Panc1 (cell line): Measurements from ENCODE around the gene DUS1L. TPM values are rescaled to one million over a fixed set of nuclear protein-coding genes. Genes with fewer than 3 reads are reported as not detected.
A peak's percentile ranks its signal among the peaks of the same experiment; 100 is the strongest.

Source experiments
- ATAC-seq: fragments of 200-7000 bp; cut with Tn5 transposase; 2 replicates; pipeline ENCODE4 v1.9.1; 2020; ENCODE audit warnings: mild to moderate bottlenecking, moderate library complexity
- BruUV-seq: library from RNA; stranded (reverse); fragments of 400-500 nt; replicated peaks from 2 replicates; lab custom pipeline; 2021; lab: Mats Ljungman, UMichigan
- CTCF ChIA-PET: fragments of 300-600 bp; sonication (Branson Sonifier 250); formaldehyde crosslinking; loops from one replicate; lab custom pipeline; 2022; ENCODE audit warnings: antibody characterized with exemption; lab: Charles Lee
- POLR2A ChIA-PET: fragments of 300-600 bp; sonication (Branson Sonifier 250); formaldehyde crosslinking; loops from one replicate; lab custom pipeline; 2022; ENCODE audit warnings: antibody characterized with exemption; lab: Charles Lee
- DNase-seq: peaks from one replicate; pipeline ENCODE4 v3.0.0-alpha.2; 2010; ENCODE audit warnings: low read depth, low spot score
- H3K27ac ChIP-seq: 2 replicates; pipeline ENCODE4 v1.5.1; 2011; ENCODE audit warnings: mild to moderate bottlenecking, low read length, inconsistent platforms
- H3K27me3 ChIP-seq: fragments of 200-500 bp; sonication (Bioruptor generic); 2 replicates; pipeline ENCODE4 v1.6.0; 2014; ENCODE audit warnings: low read length, inconsistent platforms; ENCODE audit not compliant: control insufficient read depth, insufficient read depth
- H3K36me3 ChIP-seq: fragments of 200-500 bp; sonication (Bioruptor generic); 2 replicates; pipeline ENCODE4 v1.5.1; 2014; ENCODE audit warnings: inconsistent platforms, mild to moderate bottlenecking, low read length, moderate library complexity; ENCODE audit not compliant: control insufficient read depth, insufficient read depth
- H3K4me1 ChIP-seq: 2 replicates; pipeline ENCODE4 v1.5.1; 2011; ENCODE audit warnings: inconsistent platforms, mild to moderate bottlenecking, low read length, moderate library complexity; ENCODE audit not compliant: control insufficient read depth, insufficient read depth
- H3K4me3 ChIP-seq, 2 experiments: 2 replicates each; pipeline ENCODE4 v1.5.1; 2011 to 2012; ENCODE audit warnings: low read depth in 2 of 2, low read length in 2 of 2, mild to moderate bottlenecking in 2 of 2, inconsistent platforms in 1 of 2, moderate library complexity in 1 of 2
- H3K9me3 ChIP-seq: fragments of 200-500 bp; sonication (Bioruptor generic); 2 replicates; pipeline ENCODE4 v1.5.1; 2014; ENCODE audit warnings: low read depth, mild to moderate bottlenecking, inconsistent platforms, low read length, moderate library complexity; ENCODE audit not compliant: control insufficient read depth, insufficient read depth
- POLR2AphosphoS5 ChIP-seq: IDR thresholded peaks from 2 replicates; pipeline ENCODE4 v1.6.1; 2012; ENCODE audit warnings: mild to moderate bottlenecking, low read depth, low read length, moderate library complexity
- SIN3A ChIP-seq: IDR thresholded peaks from 2 replicates; pipeline ENCODE4 v1.6.1; 2012; ENCODE audit warnings: low read depth, mild to moderate bottlenecking, low read length, moderate library complexity, borderline replicate concordance; ENCODE audit not compliant: insufficient read depth
- TCF7L2 ChIP-seq: IDR thresholded peaks from 2 replicates; pipeline ENCODE4 v1.6.1; 2011; ENCODE audit warnings: mild to moderate bottlenecking, low read depth, low read length, inconsistent platforms
- in situ Hi-C: cut with HindIII; loops from 2 replicates; pipeline ENCODE4 v1.10.0; 2016; ENCODE audit warnings: low sequenced_read_pairs, low pct_unique_long_range_greater_than_20kb
- intact Hi-C: fragments of 100-400 bp; cut with micrococcal nuclease; formaldehyde crosslinking; loops from one replicate; pipeline ENCODE4 v1.10.0; 2022; ENCODE audit not compliant: unreplicated experiment
- total RNA-seq: library from RNA; stranded (reverse); gene quantifications from one replicate; pipeline ENCODE4 v1.2.1, GENCODE V29; 2021; ENCODE audit not compliant: unreplicated experiment
- TF ChIP-seq, protein P1 (sequence below), 2 experiments: IDR thresholded peaks; 2 replicates each; pipeline ENCODE4 v1.6.1; 2011 to 2012; ENCODE audit warnings: low read depth in 2 of 2, control low read depth in 1 of 2, low read length in 1 of 2, mild to moderate bottlenecking in 1 of 2, moderate library complexity in 1 of 2; ENCODE audit not compliant: insufficient read depth in 1 of 2
- TF ChIP-seq, protein P2 (sequence below): fragments of 450-650 bp; IDR thresholded peaks from 2 replicates; pipeline ENCODE4 v1.5.1; 2017; ENCODE audit warnings: mild to moderate bottlenecking

The DUS1L gene
- total RNA-seq, 1 experiment from 2014 or later: 115 TPM

DNA sequence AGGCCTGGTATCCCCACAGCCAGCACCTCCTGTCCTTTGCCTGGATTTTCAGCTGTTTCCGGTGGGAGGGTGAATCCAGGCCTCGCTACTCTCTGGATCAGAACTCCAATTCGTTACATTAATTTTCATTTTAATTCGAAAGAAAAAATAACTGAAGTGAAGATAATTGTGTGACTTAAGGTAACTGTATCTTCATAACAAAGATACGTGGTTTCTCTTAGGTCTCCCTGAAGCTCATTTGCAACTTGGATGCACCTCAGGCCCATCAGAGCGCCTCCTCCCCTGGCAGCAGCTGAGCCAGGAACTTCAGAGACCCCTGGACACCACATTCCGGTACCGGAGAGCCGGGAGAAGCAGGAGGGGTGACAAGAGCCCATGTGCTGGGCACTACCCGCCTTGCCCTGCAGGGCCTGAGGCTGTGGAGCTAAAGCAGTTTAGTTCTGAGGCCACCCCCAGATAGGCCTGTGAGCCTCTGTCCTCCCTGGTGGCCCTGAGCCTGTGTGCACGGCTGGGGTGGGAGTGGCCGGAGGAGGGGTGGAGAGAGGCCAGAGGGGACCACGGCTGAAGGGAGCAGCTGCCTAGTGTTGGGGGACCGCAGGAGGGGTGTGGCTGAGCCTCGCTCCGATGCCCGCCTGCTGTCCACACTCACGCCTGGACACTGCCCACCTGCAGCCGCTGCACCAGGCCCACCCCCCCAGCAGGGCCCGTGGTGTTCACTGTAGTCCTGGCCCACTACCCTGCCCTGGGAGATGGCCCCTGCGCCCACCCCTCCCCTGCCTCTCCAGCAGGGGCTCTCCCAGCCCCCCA lies 11.4 kb upstream of the DUS1L start:
- intact Hi-C loops: no loop called here
- POLR2A ChIA-PET: interaction anchor here (0.6 kb wide), 1 partner anchor 16 kb away, joined by 6 read pairs; no protein-coding TSS in a partner anchor
- ATAC-seq (peak; percentile 74), DNase-seq (no peak)
- Histone ChIP-seq H3K27me3 (no peaks in the 10 kb centered on the region), H3K9me3 (no peaks in the 10 kb centered on the region), H3K36me3 (no peaks in the 10 kb centered on the region; the same call in 1 of the 2 replicates), H3K4me1 (peaks cover 25% of the 10 kb centered on the region), H3K4me3 (no peak overlapping the region), H3K27ac (peak overlapping the region; percentile 70)
- in situ Hi-C loops: no loop called here
- TF ChIP-seq, protein P1, sequence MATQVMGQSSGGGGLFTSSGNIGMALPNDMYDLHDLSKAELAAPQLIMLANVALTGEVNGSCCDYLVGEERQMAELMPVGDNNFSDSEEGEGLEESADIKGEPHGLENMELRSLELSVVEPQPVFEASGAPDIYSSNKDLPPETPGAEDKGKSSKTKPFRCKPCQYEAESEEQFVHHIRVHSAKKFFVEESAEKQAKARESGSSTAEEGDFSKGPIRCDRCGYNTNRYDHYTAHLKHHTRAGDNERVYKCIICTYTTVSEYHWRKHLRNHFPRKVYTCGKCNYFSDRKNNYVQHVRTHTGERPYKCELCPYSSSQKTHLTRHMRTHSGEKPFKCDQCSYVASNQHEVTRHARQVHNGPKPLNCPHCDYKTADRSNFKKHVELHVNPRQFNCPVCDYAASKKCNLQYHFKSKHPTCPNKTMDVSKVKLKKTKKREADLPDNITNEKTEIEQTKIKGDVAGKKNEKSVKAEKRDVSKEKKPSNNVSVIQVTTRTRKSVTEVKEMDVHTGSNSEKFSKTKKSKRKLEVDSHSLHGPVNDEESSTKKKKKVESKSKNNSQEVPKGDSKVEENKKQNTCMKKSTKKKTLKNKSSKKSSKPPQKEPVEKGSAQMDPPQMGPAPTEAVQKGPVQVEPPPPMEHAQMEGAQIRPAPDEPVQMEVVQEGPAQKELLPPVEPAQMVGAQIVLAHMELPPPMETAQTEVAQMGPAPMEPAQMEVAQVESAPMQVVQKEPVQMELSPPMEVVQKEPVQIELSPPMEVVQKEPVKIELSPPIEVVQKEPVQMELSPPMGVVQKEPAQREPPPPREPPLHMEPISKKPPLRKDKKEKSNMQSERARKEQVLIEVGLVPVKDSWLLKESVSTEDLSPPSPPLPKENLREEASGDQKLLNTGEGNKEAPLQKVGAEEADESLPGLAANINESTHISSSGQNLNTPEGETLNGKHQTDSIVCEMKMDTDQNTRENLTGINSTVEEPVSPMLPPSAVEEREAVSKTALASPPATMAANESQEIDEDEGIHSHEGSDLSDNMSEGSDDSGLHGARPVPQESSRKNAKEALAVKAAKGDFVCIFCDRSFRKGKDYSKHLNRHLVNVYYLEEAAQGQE (IDR thresholded peaks at IDR 0.05; ENCODE audit: insufficient read depth in 1 of 2, low read depth in 2 of 2, low read length in 1 of 2): 0 out of 4 replicates have a peak, but pooled peaks of 1 of the 2 experiments have one; percentile 7
- TF ChIP-seq TCF7L2 (no peak), SIN3A (no peak; the same call in 1 of the 2 replicates), POLR2AphosphoS5 (peak; percentile 87)
- TF ChIP-seq, protein P2, sequence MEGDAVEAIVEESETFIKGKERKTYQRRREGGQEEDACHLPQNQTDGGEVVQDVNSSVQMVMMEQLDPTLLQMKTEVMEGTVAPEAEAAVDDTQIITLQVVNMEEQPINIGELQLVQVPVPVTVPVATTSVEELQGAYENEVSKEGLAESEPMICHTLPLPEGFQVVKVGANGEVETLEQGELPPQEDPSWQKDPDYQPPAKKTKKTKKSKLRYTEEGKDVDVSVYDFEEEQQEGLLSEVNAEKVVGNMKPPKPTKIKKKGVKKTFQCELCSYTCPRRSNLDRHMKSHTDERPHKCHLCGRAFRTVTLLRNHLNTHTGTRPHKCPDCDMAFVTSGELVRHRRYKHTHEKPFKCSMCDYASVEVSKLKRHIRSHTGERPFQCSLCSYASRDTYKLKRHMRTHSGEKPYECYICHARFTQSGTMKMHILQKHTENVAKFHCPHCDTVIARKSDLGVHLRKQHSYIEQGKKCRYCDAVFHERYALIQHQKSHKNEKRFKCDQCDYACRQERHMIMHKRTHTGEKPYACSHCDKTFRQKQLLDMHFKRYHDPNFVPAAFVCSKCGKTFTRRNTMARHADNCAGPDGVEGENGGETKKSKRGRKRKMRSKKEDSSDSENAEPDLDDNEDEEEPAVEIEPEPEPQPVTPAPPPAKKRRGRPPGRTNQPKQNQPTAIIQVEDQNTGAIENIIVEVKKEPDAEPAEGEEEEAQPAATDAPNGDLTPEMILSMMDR: no peak
- CTCF ChIA-PET: interaction anchor here (0.5 to 0.6 kb wide), 2 partner anchors 47 to 59 kb away, joined by 3 to 4 read pairs; no protein-coding TSS in a partner anchor
- no TSS peak for BruUV-seq

DNA sequence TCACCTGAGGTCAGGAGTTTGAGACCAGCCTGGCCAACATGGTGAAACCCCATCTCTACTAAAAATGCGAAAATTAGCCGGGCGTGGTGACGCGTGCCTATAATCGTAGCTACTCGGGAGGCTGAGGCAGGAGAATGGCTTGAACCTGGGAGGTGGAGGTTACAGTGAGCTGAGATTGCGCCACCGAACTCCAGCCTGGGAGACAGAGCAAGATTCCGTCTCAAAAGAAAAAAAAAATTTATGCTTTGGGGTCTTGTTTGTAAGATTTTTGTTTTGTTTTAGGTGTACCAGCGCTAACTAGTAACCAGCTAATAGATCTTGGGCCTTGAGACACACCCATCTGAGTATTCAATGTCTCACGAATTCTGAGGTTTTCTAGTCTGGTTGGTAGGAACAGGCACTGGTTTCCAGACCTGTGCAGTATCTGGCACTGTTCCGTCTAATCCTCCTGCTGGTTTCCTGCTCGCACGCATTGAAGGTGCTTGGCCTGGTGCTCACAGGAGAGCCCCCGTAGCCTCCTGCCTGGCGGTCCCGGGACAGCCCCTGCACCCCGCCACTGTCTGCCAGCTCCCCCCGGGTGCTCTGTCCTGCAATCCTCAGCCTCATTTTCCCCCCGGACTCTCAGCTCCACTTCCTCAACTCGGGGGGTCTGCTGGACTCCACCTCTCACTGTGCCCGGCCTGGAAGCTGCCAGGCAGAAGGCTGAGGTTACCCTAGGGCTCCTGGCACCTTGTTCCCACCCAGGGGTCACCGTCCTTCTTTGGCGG lies 10.6 kb upstream of the DUS1L start:
- DNase-seq (no peak), ATAC-seq (peak; percentile 26)
- ChIA-PET POLR2A (interaction anchor here (0.6 kb wide), 1 partner anchor 182 kb away, joined by 3 read pairs; no protein-coding TSS in a partner anchor), CTCF (interaction anchor here (0.5 kb wide), 1 partner anchor 60 kb away, joined by 3 read pairs; no protein-coding TSS in a partner anchor)
- H3K9me3 ChIP-seq: no peaks in the 10 kb centered on the region
- H3K4me1 ChIP-seq: peaks cover 25% of the 10 kb centered on the region
- in situ Hi-C loops: no loop called here
- intact Hi-C loops: no loop called here
- no peaks in the 10 kb centered on the region for H3K27me3 ChIP-seq
- no peaks in the 10 kb centered on the region; the same call in 1 of the 2 replicates for H3K36me3 ChIP-seq
- BruUV-seq: no TSS peak
- no peak overlapping the region for H3K4me3 ChIP-seq
- no peak for TF ChIP-seq TCF7L2
- 0 out of 2 replicates have a peak, but pooled peaks have one; percentile 33 for TF ChIP-seq SIN3A
- peak; percentile 84 for TF ChIP-seq POLR2AphosphoS5
- peak overlapping the region; percentile 70 for H3K27ac ChIP-seq
